VCaP (cell line): ENCODE data around the gene GRPR.

Experiments used
- H3K27ac ChIP-seq: fragments of 450-650 bp; 2 replicates; pipeline ENCODE4 v1.5.1; 2017
- CTCF ChIP-seq: fragments of 450-650 bp; conservative IDR thresholded peaks from 2 replicates; pipeline ENCODE4 v1.5.1; 2017; ENCODE audit warnings: mild to moderate bottlenecking, moderate library complexity

Gene GRPR

GRCh38 chrX:16199343-16199742 lies 76.0 kb downstream of the GRPR start:
- no peak for TF ChIP-seq CTCF
- no peak overlapping the region for H3K27ac ChIP-seq

DNA sequence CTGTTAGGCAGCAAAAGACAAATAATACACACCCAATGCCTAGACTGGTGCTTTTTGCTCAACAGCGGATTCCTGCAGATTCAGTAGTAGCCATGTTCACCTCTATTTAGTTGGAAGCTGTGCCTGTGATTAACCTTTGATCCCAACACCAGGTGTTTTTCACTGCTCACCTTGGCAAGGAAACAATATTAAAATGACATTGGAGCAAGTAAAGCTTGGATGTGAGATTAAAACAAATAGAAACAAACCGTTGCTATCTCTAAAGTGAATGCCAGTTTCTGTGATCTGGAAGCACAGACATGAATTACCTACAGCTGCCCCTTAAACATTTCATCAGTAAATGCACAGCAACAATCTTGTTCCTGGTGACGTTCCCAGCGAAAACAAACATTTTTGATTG lies 79.6 kb downstream of the GRPR start:
- no peak for TF ChIP-seq CTCF
- no peak overlapping the region for H3K27ac ChIP-seq
